ENCODE data around the gene ATG4C.
A peak's percentile ranks its signal among the peaks of the same experiment; 100 is the strongest.

DNA sequence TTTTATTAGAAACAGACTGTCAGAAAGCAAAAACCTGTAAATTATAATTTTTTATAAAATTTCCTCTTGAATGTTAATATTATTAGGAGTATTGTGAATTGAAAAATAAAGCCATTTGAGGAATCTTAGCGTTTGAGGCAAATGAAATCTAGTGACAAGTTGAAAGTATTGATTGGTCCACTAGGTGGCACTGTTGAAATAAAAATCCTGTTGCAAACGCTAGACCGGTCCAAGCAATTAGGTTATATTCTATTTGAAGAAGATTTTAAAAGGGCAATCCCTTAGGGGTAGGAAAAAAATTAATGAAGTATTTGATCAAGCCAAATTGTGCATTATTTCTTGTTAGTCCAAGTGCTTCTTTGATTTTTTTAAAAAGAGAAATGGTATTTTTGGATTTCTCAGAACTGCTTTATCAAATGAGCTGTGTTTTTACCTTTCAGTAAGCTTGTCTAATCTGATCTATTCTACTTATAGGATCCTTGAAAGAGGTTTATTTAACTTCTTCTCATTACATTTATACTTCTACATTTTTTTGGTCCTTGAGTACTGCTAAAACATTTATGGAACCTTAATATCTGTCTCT, 57.7 kb downstream of the ATG4C start:
- peak; percentile 56 to 80 (median 76) for TF ChIP-seq CTCF (IDR thresholded peaks at IDR 0.05)
- no peak for TF ChIP-seq POLR2A (IDR thresholded peaks at IDR 0.05)
